Measurements from ENCODE around the gene PLAC1.

DNA sequence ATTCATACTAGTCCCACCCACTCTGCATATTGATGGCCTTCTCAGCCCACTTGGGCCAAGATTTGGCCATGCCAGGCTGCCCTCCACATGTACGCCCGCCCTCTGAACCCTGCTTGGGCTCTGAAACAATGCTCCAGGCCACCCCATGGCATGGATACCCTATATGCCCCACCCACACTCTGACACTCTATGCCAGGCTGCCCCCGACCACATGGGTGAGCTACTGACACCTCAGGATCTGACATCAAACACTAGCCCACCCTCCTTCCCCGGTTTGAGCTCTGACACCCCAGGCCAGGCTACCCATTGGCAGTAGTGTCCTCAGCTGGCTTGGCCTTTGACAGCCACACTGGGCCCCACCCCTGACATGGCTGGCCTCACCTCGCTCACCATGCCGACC, 128.8 kb downstream of the PLAC1 start:
- TF ChIP-seq EP300 (conservative IDR thresholded peaks at IDR 0.05; ENCODE audit: poor library complexity, severe bottlenecking) (no peak), EZH2 (IDR thresholded peaks at IDR 0.05; ENCODE audit: borderline replicate concordance, insufficient read depth, low read length, poor library complexity, severe bottlenecking) (no peak), CTCF (IDR thresholded peaks at IDR 0.05; ENCODE audit: poor library complexity, severe bottlenecking) (no peak), TAF1 (IDR thresholded peaks at IDR 0.05; ENCODE audit: low read depth) (no peak), RAD21 (conservative IDR thresholded peaks at IDR 0.05) (no peak)
- TF ChIP-seq, protein P1, sequence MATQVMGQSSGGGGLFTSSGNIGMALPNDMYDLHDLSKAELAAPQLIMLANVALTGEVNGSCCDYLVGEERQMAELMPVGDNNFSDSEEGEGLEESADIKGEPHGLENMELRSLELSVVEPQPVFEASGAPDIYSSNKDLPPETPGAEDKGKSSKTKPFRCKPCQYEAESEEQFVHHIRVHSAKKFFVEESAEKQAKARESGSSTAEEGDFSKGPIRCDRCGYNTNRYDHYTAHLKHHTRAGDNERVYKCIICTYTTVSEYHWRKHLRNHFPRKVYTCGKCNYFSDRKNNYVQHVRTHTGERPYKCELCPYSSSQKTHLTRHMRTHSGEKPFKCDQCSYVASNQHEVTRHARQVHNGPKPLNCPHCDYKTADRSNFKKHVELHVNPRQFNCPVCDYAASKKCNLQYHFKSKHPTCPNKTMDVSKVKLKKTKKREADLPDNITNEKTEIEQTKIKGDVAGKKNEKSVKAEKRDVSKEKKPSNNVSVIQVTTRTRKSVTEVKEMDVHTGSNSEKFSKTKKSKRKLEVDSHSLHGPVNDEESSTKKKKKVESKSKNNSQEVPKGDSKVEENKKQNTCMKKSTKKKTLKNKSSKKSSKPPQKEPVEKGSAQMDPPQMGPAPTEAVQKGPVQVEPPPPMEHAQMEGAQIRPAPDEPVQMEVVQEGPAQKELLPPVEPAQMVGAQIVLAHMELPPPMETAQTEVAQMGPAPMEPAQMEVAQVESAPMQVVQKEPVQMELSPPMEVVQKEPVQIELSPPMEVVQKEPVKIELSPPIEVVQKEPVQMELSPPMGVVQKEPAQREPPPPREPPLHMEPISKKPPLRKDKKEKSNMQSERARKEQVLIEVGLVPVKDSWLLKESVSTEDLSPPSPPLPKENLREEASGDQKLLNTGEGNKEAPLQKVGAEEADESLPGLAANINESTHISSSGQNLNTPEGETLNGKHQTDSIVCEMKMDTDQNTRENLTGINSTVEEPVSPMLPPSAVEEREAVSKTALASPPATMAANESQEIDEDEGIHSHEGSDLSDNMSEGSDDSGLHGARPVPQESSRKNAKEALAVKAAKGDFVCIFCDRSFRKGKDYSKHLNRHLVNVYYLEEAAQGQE (IDR thresholded peaks at IDR 0.05; ENCODE audit: borderline replicate concordance): no peak
